ENCODE data around the gene UBE3A.

Gene UBE3A

DNA sequence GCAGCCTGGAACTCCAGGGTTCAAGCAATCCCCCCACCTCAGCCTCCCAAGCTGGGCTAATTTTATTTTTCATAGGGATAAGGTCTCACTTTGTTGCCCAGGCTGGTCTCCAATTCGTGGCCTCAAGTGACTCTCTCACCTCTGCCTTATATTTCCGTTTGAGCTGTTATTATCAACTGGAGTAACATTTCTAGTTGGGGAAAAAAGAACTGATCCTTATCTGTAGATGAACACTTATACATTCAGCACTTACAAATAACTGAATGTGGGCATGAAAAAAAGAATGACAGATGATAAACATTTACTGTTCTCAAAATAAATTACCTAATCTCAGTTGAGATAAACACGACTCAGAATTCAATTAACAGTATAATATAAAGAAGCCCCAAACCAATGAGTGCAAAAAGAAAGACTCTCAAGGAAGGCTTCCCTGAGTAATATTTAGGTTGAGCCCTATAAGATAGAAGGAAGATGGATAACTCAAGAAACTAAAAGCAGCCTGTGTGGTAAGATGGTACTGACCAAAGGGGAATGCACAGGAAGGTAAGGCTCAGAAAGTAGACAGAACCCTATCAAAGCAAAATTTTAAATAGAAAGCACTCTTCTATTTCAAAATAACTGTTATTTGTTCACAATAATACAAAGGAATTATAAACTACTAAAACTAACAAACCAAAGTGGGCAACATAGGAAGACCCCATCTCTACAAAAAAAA is 11.8 kb downstream of the UBE3A start:
- Histone ChIP-seq H3K27me3 (ENCODE audit: insufficient read depth, poor library complexity, severe bottlenecking) (no peaks in the 10 kb centered on the region), H3K27ac (replicated peaks) (no peak overlapping the region), H3K4me3 (replicated peaks; ENCODE audit: insufficient read depth, low read length) (no peak overlapping the region)
- DNase-seq (ENCODE audit: low read depth in 1 of 2, low spot score in 1 of 2), result no peak
- TF ChIP-seq POLR2AphosphoS5 (IDR thresholded peaks at IDR 0.05; ENCODE audit: low read depth) (no peak), GABPA (IDR thresholded peaks at IDR 0.05; ENCODE audit: low read depth) (no peak), SPI1 (IDR thresholded peaks at IDR 0.05; ENCODE audit: borderline replicate concordance, low read depth) (no peak)
- TF ChIP-seq, protein P1, sequence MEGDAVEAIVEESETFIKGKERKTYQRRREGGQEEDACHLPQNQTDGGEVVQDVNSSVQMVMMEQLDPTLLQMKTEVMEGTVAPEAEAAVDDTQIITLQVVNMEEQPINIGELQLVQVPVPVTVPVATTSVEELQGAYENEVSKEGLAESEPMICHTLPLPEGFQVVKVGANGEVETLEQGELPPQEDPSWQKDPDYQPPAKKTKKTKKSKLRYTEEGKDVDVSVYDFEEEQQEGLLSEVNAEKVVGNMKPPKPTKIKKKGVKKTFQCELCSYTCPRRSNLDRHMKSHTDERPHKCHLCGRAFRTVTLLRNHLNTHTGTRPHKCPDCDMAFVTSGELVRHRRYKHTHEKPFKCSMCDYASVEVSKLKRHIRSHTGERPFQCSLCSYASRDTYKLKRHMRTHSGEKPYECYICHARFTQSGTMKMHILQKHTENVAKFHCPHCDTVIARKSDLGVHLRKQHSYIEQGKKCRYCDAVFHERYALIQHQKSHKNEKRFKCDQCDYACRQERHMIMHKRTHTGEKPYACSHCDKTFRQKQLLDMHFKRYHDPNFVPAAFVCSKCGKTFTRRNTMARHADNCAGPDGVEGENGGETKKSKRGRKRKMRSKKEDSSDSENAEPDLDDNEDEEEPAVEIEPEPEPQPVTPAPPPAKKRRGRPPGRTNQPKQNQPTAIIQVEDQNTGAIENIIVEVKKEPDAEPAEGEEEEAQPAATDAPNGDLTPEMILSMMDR (IDR thresholded peaks at IDR 0.05; ENCODE audit: insufficient read depth, low read length), result no peak
- TF ChIP-seq, protein P2, sequence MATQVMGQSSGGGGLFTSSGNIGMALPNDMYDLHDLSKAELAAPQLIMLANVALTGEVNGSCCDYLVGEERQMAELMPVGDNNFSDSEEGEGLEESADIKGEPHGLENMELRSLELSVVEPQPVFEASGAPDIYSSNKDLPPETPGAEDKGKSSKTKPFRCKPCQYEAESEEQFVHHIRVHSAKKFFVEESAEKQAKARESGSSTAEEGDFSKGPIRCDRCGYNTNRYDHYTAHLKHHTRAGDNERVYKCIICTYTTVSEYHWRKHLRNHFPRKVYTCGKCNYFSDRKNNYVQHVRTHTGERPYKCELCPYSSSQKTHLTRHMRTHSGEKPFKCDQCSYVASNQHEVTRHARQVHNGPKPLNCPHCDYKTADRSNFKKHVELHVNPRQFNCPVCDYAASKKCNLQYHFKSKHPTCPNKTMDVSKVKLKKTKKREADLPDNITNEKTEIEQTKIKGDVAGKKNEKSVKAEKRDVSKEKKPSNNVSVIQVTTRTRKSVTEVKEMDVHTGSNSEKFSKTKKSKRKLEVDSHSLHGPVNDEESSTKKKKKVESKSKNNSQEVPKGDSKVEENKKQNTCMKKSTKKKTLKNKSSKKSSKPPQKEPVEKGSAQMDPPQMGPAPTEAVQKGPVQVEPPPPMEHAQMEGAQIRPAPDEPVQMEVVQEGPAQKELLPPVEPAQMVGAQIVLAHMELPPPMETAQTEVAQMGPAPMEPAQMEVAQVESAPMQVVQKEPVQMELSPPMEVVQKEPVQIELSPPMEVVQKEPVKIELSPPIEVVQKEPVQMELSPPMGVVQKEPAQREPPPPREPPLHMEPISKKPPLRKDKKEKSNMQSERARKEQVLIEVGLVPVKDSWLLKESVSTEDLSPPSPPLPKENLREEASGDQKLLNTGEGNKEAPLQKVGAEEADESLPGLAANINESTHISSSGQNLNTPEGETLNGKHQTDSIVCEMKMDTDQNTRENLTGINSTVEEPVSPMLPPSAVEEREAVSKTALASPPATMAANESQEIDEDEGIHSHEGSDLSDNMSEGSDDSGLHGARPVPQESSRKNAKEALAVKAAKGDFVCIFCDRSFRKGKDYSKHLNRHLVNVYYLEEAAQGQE (IDR thresholded peaks at IDR 0.05; ENCODE audit: insufficient replicate concordance, low read depth), result no peak

DNA sequence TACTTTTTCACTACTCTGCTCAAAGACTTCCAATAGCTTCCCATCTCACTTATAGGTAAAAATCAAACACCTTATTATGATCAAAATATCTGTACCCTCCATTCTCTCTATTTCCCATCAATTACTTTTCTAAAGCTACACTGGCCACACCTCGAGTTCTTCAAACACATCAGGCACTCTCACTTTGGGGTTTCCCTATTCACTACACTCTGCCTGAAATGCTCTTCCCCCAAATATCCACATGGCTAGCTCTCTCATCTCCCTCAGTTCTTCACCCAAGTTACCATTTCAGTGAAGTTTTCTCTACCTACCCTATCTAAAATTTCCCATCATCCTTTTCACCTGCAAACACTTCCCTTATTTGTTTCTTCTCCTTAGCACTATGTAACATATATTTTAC is 14.8 kb downstream of the UBE3A start:
- H3K4me3 ChIP-seq (replicated peaks; ENCODE audit: insufficient read depth, low read length), result no peak overlapping the region
- H3K27ac ChIP-seq (replicated peaks), result no peak overlapping the region
- DNase-seq (ENCODE audit: low read depth in 1 of 2, low spot score in 1 of 2), result no peak
- no peaks in the 10 kb centered on the region for H3K27me3 ChIP-seq (ENCODE audit: insufficient read depth, poor library complexity, severe bottlenecking)
- TF ChIP-seq SPI1 (IDR thresholded peaks at IDR 0.05; ENCODE audit: borderline replicate concordance, low read depth) (no peak), POLR2AphosphoS5 (IDR thresholded peaks at IDR 0.05; ENCODE audit: low read depth) (no peak), GABPA (IDR thresholded peaks at IDR 0.05; ENCODE audit: low read depth) (no peak)
- TF ChIP-seq, protein P2 (IDR thresholded peaks at IDR 0.05; ENCODE audit: insufficient replicate concordance, low read depth), result no peak
- TF ChIP-seq, protein P1 (IDR thresholded peaks at IDR 0.05; ENCODE audit: insufficient read depth, low read length), result no peak

DNA sequence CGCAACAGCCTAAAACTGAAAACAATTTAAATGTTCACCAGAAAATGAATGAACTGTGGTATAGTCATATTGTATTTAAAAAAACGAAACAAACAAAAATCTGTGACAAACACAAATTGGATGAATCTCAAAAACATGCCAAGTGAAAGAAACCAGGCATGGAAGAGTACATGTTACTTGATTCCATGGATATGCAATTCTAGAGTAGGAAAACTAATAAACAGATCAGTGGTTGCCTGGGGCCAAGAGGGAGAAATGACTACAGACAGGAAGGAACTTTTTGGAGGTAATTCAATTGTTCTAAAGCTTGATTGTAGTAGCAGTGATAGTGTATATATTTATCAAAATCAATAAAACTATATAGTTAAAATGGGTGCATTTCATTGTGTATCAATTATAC is 16.8 kb downstream of the UBE3A start:
- Histone ChIP-seq H3K27ac (replicated peaks) (no peak overlapping the region), H3K27me3 (ENCODE audit: insufficient read depth, poor library complexity, severe bottlenecking) (no peaks in the 10 kb centered on the region), H3K4me3 (replicated peaks; ENCODE audit: insufficient read depth, low read length) (no peak overlapping the region)
- TF ChIP-seq GABPA (IDR thresholded peaks at IDR 0.05; ENCODE audit: low read depth), result no peak
- TF ChIP-seq, protein P1 (IDR thresholded peaks at IDR 0.05; ENCODE audit: insufficient read depth, low read length), result no peak
- TF ChIP-seq SPI1 (IDR thresholded peaks at IDR 0.05; ENCODE audit: borderline replicate concordance, low read depth), result no peak
- TF ChIP-seq, protein P2 (IDR thresholded peaks at IDR 0.05; ENCODE audit: insufficient replicate concordance, low read depth), result no peak
- TF ChIP-seq POLR2AphosphoS5 (IDR thresholded peaks at IDR 0.05; ENCODE audit: low read depth), result no peak
- no peak for DNase-seq (ENCODE audit: low read depth in 1 of 2, low spot score in 1 of 2)
